GM18517 (cell line): ENCODE measurements around the gene DPYD.
A peak's percentile ranks its signal among the peaks of the same experiment; 100 is the strongest.

ENCODE experiments used
- ATAC-seq: cut with Tn5 transposase; IDR thresholded peaks from one replicate; pipeline ENCODE4 v1.9.1; 2021; ENCODE audit warnings: mild to moderate bottlenecking, moderate library complexity; ENCODE audit not compliant: unreplicated experiment

DPYD gene

DNA sequence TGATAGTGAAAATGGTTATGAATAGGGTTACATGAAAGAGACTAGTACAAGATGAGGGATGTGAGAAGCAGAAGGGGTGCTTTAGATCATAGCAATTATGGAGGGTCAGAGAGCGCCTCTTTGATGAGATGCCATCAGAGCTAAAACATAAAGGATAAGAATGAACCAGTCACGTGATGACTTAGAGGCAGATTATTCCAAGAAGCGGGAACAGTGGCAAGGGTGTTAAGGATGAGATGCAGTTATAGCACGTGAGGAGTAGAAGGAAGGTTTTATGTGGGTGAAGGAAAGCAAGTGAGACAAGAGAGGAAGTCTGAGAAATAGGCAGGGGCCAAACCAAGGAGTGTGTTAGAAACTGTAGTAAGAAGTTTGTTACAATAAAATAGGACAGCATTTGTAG, 360.1 kb downstream of the DPYD start:
- ATAC-seq, result no peak

DNA sequence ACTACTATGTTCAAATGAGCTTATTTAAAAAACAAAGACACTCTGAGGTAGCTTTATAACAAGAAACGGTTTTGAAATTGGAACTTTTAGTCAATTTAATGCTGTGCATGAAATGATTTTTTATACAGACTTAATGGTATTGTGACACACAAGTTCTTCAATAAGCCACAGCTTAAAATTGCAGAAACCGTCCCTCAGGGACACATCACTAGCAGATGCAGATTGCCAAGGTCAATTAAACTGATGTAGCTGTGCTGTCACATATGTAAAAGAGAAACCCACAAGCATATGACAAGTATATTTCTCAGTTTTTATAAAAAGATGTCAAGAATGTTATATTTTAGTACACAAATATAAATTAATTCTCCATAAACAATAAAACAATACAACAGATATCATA, 366.9 kb downstream of the DPYD start:
- no peak for ATAC-seq

DNA sequence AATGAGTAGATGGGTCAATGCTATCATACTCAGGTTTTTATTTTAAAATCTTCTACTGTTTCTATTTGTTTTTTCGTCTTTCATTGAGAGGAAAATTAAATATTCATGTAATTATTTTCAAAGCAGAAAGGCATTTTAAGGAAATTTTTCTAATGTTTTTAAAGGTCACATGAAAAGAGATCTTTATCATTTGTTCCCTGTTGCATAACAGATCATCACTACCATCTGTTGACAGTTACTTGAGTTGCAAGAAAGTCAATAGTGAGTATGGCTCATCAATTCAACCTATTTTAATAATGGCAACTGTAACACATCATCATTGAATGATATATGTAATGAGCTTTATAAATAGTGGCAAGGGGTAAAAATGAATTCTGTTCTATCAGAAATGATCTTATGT, 369.7 kb downstream of the DPYD start:
- ATAC-seq, result no peak

DNA sequence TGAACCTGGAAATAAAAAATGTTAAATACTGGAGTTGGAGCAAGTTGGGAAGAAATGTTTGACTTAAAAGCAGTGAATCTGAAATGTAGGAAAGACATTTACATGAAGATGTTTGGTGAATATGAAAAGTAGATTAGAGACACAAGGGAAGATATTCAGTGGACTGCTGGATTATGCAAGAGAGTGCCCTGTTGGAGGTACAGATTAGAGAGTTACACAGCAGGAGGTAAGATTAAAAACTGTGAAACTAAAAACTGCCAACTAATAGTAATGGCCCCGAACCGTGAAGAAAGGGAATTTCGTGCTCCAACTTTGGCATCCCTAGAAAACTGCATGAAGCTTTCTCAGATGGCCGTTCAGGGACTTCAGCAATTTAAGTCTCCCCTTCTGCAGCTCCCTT, 375.4 kb downstream of the DPYD start:
- ATAC-seq, result no peak

DNA sequence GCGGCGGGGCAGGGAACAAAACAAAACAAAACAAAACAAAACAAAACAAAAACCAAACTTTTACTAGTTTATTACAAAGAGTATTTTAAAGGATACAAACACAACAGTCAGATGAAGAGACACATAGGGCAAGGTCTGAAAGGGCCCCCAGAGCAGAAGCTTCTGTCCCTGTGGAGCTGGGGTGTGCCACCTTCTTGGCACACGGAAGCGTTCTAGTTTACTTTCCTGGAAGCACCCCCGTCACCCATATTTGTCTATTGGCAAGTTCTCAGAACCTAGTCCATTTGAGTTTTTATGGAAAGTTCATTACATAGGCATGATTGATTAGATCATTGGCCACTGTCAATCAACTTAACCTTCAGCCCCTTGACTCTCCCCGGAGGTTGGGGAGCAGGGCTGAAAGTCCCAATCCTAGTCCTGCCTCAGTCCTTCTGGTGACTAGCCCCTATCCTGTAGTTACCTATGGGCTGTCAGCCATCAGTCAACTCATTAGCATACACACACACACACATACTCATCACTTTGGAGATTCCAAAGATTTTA, 380.4 kb downstream of the DPYD start:
- ATAC-seq, result no peak

DNA sequence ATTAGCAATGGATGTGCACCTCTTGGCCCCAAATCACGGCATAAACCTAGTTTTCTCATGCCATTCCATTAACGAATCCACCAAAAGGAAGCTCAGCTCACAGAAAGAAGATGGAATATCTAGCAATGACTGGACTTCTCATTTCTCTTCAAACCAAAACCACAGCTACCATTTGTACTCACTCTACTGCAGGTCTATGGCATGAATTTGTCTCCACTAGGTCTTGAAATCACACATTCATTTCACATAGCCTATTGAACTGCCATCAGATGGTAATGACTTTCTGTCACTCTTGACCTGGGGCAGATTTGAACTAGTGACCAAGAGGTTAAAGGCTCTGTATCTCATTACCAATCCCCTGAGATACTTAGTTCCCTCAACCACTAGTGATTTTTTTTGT, 382.7 kb downstream of the DPYD start:
- ATAC-seq, result no peak

DNA sequence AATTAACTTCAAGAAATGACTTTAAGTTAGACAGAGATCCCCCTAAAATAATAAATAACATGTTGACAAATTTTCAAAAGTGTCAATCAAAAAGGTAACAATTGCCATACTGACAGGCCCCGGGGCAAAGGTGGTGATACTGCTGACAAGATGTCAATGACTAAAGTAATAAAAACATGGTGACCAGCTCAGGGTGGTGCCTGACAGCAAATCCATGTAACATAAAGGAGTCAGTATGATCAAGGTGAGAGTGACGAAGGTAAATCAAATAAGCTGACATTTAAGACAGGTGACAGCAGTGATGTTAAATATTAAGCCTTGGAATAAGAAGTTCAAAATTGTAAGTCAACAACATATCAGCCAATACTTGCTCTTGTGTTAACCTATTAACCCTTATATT, 387.5 kb downstream of the DPYD start:
- no peak for ATAC-seq

DNA sequence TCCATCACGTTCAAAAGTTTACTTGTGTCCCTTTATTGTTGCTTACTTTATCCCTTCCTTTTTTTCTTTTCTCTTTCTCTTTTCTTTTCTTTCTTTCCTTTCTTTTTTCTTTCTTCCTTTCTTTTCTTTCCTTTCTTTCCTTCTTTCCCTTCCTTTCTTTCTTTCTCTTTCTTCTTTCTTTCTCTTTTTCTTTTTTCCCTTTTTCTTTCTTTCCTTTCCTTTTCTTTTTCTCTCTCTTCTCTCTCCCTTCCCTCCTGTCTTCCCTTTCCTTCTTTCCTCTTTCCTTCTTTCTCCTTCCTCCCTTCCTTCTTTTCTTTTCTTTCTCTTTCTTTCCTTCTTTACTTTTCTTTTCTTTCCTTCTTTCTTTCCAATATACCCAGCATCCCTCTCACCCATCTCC, 391.2 kb downstream of the DPYD start:
- no peak for ATAC-seq

DNA sequence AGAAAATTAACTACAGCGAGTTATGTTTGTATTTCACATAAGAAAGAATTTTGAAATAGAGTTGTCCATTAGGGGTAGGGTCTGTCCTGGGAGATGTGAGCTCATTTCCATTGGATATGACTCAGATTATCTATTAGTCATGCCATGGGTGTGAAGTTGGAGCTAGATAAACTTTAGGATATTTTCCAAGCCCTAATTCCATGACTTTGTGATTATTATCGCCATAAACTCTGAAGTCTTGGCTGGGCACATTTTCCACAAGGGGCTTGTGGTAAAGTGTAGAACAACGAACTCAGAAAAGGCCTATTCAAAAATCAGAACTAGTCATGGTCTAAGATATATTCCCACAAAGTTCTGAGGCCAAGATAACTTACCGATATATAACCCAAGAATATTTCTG, 396.6 kb downstream of the DPYD start:
- no peak for ATAC-seq

DNA sequence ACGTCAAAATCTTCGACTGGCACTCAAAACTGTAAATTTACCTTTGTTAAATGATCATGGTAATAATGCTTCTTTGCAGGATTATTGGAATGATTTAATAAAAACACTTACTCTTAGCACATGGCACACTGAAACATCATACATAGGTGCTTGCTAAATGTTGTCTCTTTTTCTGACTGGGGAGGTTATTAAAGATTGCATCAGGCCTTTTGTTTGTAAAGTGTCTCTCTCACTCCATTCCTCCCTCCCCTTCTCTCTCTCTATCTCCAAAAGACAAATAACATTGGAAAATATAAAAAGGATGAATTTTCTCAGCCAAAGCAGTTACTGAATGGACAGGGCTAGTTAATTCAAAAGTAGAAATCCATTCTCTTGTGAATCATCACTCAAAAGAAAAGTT, 404.2 kb downstream of the DPYD start:
- ATAC-seq, result no peak

DNA sequence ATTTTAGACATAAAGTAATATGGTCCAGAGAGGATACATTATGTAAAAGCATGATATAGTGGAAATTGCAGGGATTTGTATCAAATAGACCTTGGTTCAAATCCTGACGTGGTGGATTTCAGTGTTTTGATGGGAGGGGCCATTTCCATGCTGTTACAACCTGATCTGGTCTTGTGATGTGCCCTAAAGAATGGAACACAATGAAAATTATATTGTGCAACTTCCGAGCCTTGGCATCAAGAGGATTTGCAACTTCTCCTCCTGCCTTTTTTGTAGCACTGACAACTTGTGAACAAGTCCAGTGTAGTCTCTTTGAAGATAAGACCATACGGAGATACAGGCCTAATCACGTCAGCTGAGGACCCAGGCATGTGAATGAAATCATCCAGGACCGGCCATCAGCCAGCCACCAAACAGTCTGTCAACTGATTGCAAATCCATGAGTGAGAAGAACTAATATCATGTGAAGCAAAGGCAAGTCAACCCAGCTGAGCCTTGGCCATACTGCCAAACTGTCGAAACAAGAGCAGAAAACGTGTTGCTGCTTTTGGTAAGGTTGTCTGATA, 412.1 kb downstream of the DPYD start:
- no peak for ATAC-seq

DNA sequence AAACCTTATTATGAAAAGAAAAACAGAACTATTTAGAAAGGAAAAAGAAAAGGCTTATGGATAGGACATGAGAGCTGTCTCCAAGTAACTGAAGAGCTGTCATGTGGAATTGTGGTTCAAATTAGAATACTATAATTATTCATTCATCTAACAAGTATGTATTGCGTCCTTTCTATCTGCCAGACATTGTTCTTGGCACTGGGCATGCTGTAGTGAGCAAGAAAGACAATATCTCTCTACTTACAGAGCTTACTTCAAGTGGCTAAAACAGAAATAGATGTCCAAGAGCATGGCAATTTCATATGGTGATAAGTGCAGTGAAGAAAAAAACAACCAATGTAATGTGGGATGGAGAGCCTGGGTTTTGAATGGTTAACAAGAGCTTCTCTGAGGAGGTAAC, 413.0 kb downstream of the DPYD start:
- ATAC-seq, result no peak

DNA sequence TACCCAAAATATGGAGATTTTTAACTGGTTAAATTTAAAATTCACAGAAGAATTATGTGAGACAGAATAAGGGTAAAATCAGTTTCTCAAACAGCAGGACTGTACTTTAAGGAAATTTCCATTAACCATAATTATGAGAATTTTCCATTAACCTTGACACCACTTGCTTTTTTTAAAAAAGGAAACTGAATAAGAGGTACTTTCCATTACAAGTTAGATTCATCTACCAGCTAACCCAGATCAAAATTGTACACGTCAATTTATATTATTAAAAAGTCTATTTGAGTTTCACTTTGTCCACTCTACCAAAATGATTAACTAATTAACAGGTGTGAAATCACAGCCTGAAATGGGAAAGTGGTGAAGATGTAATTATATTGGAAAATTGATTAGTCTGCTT, 414.5 kb downstream of the DPYD start:
- no peak for ATAC-seq

DNA sequence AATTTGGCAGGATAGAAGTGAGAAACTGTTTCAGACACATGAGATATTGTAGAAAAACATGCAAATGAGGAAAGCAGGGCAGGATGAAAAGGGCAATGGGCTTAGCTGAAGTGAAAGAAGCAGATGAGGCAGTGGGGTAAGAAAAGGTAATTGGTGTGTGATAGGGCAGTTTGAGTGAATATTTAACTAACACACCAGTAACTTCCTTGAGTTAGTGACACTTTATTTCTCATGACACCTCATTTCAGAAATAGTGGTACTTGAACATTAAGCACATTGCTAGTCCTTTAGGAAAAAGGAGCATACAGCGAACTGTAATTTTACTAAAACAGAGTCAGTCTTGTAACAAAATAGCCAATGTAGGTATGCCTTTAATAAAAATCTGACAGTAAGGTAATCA, 415.0 kb downstream of the DPYD start:
- ATAC-seq, result peak; percentile 99

DNA sequence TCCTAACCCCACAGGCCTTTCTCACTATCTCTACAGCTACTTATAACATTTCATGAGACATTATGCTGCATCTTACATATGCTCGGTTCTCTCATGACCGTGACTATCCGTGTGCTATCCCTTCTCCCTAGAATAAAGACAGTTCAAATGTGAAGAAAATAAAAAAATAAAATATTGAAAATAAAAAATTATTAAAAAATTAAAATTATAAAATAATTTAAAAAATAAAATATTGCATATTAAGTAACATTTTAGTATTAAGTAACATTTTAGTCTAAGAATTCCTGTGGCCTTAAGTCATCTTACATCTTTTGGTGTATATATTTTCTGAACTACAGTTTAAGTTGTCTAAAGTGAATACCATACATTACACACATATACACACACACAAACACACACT, 415.5 kb downstream of the DPYD start:
- no peak for ATAC-seq

DNA sequence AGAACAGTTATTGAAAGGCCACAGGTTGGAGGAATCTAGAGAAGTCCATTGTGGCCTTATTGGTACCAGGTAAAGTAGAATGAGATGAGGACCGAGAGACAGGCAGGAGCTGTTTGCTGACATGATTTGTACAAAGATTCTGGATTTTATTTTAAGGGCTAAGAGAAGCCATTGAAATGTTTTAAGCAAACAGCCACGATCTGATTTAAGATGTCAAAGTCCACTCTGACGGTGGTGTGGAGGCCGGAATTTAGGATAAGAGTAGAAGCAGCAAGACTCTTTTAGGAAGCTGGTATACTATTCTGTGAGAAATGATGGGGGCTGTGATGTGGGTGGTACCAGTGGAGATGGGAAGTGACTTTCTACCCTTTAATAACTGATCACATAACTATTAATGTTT, 418.5 kb downstream of the DPYD start:
- ATAC-seq, result no peak

DNA sequence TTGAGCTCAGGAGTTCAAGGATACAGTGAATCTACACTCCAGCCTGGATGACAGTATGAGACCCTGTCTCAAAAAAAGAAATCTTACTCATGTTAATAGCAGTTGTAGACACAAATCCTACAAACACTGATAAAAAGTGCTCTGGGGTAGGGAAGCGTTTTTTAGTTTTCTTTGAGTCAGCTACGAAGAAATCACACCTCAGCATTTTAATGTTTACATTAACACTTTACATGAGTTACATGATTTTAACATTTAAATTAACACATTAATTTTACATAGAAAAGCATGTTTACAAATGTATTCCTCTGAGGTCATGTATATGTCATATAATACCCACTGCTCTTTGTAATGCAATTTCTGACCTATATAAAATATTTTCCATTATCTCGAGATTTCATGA, 419.2 kb downstream of the DPYD start:
- no peak for ATAC-seq

DNA sequence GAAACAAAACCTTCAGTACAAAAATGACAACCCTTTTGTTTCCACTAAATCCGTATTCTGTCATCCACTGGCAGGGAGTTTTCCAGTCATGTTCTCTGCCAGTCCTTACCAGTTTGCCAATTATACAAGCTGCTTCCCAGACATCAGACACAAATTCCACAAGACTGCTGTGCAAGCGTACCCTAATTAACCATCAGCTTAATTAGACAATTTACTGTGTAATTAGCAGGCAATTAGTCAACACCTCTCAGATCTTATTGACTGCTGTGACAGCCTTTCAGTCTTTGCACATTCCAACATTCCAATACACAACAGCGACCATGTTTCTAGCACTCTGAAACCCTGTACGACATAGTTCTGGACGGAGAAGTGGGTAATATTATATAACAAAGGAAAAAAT, 420.1 kb downstream of the DPYD start:
- ATAC-seq, result no peak

DNA sequence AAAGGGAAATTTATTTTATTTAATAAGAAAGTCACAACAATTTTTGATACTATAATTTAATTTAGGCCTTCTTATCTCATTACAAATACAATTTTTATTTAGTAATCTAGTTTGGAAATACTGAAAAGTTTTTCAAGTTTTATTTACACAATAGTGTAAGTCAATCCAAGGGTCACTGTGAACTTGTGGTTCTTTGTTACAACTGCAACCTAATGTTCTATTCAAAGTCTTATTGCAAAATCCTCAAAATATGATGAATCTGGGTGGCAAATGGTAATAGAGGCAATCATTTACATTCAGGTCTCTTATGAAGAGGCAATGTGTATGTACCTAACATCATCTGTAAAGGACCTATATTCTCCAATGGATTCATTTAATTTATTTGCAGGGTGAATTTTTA, 421.2 kb downstream of the DPYD start:
- no peak for ATAC-seq

DNA sequence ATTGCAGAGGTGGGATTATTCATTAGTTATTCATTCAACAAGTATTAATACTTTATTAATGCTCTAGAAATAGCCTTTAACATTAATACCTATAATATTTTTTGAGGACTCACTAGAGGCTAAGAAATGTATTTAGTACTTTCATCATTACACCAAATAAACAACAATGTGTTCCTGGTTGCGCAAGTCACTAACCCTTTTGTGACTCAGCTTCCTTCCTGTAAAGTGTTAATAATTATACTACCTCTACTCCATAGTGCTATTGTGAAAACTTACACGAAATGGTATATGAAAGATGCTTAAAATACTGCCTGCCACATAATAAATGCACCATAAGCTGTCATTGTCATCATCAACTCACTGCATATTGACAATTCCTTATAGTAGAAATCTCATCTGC, 431.0 kb downstream of the DPYD start:
- no peak for ATAC-seq

DNA sequence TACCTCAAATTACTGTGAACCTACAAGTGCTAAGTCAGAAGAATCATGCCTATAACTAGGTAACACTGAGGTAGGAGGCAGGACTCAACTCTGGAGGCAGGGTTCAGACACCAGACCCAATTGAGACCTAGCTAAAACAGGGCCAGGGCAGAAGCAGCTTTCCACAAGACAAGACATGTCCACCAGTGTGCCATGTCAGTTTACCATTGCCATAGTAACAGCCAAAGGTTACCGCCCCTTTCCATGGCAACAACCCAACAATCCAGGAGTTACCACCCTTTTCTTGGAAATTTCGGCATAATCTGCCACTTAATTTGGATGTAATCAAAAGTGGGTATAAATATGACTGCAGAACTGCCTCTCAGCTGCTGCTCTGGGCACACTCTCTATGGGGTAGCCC, 432.3 kb downstream of the DPYD start:
- no peak for ATAC-seq

DNA sequence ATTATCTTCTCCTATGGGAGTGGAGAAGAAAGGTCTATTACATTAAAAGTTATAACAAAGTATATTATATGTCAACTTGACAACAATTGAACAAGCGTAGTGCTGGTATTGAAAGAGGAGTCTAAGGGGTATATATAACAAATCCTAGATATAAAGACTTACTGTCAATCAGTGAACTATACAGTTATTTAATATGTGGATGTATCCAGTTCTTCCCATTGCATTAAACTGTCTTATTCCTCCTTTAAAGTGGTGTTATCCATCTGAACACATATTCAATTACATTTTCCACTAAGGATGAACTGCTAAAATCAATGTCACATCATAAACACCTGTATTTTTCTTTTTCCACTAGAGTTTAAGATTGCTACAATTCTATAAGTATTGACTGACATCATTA, 438.8 kb downstream of the DPYD start:
- ATAC-seq, result no peak

DNA sequence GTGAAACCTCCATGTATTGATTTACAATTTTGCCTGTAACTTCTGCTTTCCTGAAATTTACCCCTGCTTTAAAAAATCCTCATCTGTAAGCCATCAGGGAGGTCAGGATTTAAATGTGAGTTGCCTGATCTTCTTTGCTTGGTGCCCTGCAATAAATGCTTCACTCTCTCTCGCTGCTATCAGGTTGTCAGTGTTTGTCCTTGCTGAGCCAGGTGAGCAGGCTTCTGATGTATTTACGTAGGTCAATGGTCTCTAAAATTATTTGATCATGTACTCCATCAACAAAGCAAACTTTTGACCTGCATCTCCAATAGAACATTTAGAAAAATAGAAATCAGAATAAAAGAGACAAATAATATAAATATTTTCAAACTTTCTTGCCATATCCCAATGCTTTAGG, 453.4 kb downstream of the DPYD start:
- no peak for ATAC-seq

DNA sequence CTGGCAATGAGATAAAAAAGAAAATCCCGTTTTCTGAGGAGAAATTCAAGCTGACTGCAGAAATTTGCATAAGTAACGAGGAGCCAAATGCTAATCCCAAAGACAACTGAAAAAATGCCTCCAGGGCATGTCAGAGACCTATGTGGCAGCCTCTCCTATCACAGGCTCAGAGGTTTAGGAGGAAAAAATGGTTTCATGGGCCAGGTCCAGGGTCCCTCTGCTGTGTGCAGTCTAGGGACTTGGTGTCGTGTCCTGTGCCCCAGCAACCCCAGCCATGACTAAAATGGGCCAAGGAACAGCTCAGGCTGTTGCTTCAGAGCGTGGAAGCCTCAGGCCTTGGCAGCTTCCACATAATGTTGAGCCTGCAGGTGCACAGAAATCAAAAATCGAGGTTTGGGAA, 456.5 kb downstream of the DPYD start:
- no peak for ATAC-seq
